GM21717 (cell line): ENCODE data around the gene SRGAP3.

Source experiments
- ATAC-seq: cut with Tn5 transposase; IDR thresholded peaks from one replicate; pipeline ENCODE4 v1.9.1; 2021; ENCODE audit warnings: mild to moderate bottlenecking, moderate library complexity; ENCODE audit not compliant: unreplicated experiment

The SRGAP3 gene

GRCh38 chr3:9180764-9181117 lies 68.7 kb downstream of the SRGAP3 start:
- no peak for ATAC-seq

GRCh38 chr3:9179826-9180763 lies 69.4 kb downstream of the SRGAP3 start:
- peak; percentile 57 for ATAC-seq

GRCh38 chr3:9178697-9179096 lies 70.7 kb downstream of the SRGAP3 start:
- ATAC-seq = no peak

GRCh38 chr3:9175421-9175820 lies 74.0 kb downstream of the SRGAP3 start:
- no peak for ATAC-seq

- ATAC-seq = no peak
Measured at GRCh38 chr3:9173445-9173844, 76.0 kb downstream of the SRGAP3 start.

GRCh38 chr3:9172851-9173321 lies 76.6 kb downstream of the SRGAP3 start:
- ATAC-seq = no peak

GRCh38 chr3:9170851-9171160 lies 78.6 kb downstream of the SRGAP3 start:
- no peak for ATAC-seq

- no peak for ATAC-seq
Measured at GRCh38 chr3:9169956-9170850, 79.2 kb downstream of the SRGAP3 start.

GRCh38 chr3:9169326-9169725 lies 80.1 kb downstream of the SRGAP3 start:
- ATAC-seq = no peak

- ATAC-seq = peak; percentile 97
Measured at GRCh38 chr3:9168241-9168741, 81.2 kb downstream of the SRGAP3 start.

GRCh38 chr3:9167222-9167621 lies 82.2 kb downstream of the SRGAP3 start:
- ATAC-seq = no peak

GRCh38 chr3:9165421-9165820 lies 84.0 kb downstream of the SRGAP3 start:
- ATAC-seq = no peak

GRCh38 chr3:9163289-9163688 lies 86.2 kb downstream of the SRGAP3 start:
- no peak for ATAC-seq

GRCh38 chr3:9161811-9162210 lies 87.6 kb downstream of the SRGAP3 start:
- no peak for ATAC-seq

GRCh38 chr3:9161298-9161697 lies 88.1 kb downstream of the SRGAP3 start:
- ATAC-seq = no peak

GRCh38 chr3:9158865-9159630 lies 90.4 kb downstream of the SRGAP3 start:
- no peak for ATAC-seq

- ATAC-seq = no peak
Measured at GRCh38 chr3:9157651-9158362, 91.6 kb downstream of the SRGAP3 start.

- ATAC-seq = no peak
Measured at GRCh38 chr3:9156604-9157003, 92.8 kb downstream of the SRGAP3 start.

- ATAC-seq = no peak
Measured at GRCh38 chr3:9155028-9155427, 94.4 kb downstream of the SRGAP3 start.

- no peak for ATAC-seq
Measured at GRCh38 chr3:9153904-9154619, 95.4 kb downstream of the SRGAP3 start.
